ENCODE data around the gene MSS51.

Gene MSS51

GRCh38 chr10:73433538-73433867 is at the start of gene MSS51:
TSS of gene MSS51 (minus strand) at chr10:73433561. CDS start at chr10:73428284, 5,277 bp downstream.
- ATAC-seq: no peak
- no peak for DNase-seq
- no peaks in the 10 kb centered on the region for H3K27me3 Mint-ChIP-seq
- no peak within 1 kb of the TSS for H3K4me3 Mint-ChIP-seq
- H3K27ac Mint-ChIP-seq: no peak within 1 kb of the TSS
- peaks cover 13% of the 10 kb centered on the region for H3K36me3 Mint-ChIP-seq (ENCODE audit: low read depth)
- H3K9me3 Mint-ChIP-seq: no peaks in the 10 kb centered on the region
- H3K4me1 Mint-ChIP-seq: peaks cover 8% of the 10 kb centered on the region

- H3K36me3 Mint-ChIP-seq (ENCODE audit: low read depth): peaks cover 29% of the 10 kb centered on the region
- no peaks in the 10 kb centered on the region for H3K27me3 Mint-ChIP-seq
- H3K27ac Mint-ChIP-seq: no peak overlapping the region
- DNase-seq (no peak), ATAC-seq (peak; percentile 76)
- no peak overlapping the region for H3K4me3 Mint-ChIP-seq
- no peaks in the 10 kb centered on the region for H3K9me3 Mint-ChIP-seq
- H3K4me1 Mint-ChIP-seq: peaks cover 31% of the 10 kb centered on the region
Measured at GRCh38 chr10:73480158-73480557, 46.8 kb upstream of the MSS51 start.

- H3K27ac Mint-ChIP-seq: peak overlapping the region; percentile 56
- ATAC-seq: peak; percentile 72
- no peak for DNase-seq
- H3K4me1 Mint-ChIP-seq: peaks cover 31% of the 10 kb centered on the region
- H3K27me3 Mint-ChIP-seq: no peaks in the 10 kb centered on the region
- no peak overlapping the region for H3K4me3 Mint-ChIP-seq
- H3K36me3 Mint-ChIP-seq (ENCODE audit: low read depth): peaks cover 35% of the 10 kb centered on the region
- H3K9me3 Mint-ChIP-seq: no peaks in the 10 kb centered on the region
Measured at GRCh38 chr10:73478636-73479035, 45.3 kb upstream of the MSS51 start.

GRCh38 chr10:73471226-73471625 is 37.9 kb upstream of the MSS51 start:
- DNase-seq: no peak

DNA sequence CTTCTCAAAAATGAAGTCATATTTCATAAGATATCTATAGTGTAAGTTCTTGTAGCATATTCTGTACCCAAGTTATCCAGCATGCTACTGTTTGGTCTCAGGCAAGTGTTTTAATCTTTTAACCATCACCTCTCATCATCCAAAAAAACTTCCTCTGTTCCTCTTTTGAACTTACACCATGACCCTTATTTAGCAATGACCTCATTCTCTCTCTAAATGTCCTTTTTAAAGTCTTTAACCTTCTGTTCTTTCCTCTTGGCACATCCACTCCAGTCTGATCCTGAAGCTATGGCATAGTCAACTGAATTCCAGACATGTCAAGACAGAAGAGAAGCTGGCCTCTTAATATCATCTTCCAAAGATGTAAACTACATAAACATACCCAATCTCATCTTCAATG is 36.2 kb upstream of the MSS51 start:
- no peak for DNase-seq
- Mint-ChIP-seq H3K27me3 (no peaks in the 10 kb centered on the region), H3K4me3 (no peak overlapping the region), H3K4me1 (peaks cover 3% of the 10 kb centered on the region), H3K27ac (no peak overlapping the region), H3K36me3 (ENCODE audit: low read depth) (peaks cover 25% of the 10 kb centered on the region), H3K9me3 (no peaks in the 10 kb centered on the region)
- no peak for ATAC-seq

More at GRCh38 chr10:73471226-73471625, 37.9 kb upstream of the MSS51 start:
- Mint-ChIP-seq H3K27me3 (no peaks in the 10 kb centered on the region), H3K36me3 (ENCODE audit: low read depth) (peaks cover 22% of the 10 kb centered on the region), H3K9me3 (no peaks in the 10 kb centered on the region), H3K4me3 (no peak overlapping the region), H3K4me1 (peaks cover 3% of the 10 kb centered on the region), H3K27ac (no peak overlapping the region)
- no peak for ATAC-seq

GRCh38 chr10:73467206-73467605 is 33.8 kb upstream of the MSS51 start:
- Mint-ChIP-seq H3K4me3 (no peak overlapping the region), H3K4me1 (peaks cover 3% of the 10 kb centered on the region), H3K36me3 (ENCODE audit: low read depth) (peaks cover 30% of the 10 kb centered on the region), H3K27me3 (no peaks in the 10 kb centered on the region), H3K9me3 (no peaks in the 10 kb centered on the region), H3K27ac (no peak overlapping the region)
- ATAC-seq: no peak
- no peak for DNase-seq

GRCh38 chr10:73465978-73466726 is 32.8 kb upstream of the MSS51 start:
- Mint-ChIP-seq H3K27ac (no peak overlapping the region), H3K4me3 (no peak overlapping the region), H3K36me3 (ENCODE audit: low read depth) (peaks cover 28% of the 10 kb centered on the region), H3K9me3 (no peaks in the 10 kb centered on the region), H3K4me1 (peaks cover 3% of the 10 kb centered on the region), H3K27me3 (no peaks in the 10 kb centered on the region)
- no peak for ATAC-seq
- DNase-seq: no peak

DNA sequence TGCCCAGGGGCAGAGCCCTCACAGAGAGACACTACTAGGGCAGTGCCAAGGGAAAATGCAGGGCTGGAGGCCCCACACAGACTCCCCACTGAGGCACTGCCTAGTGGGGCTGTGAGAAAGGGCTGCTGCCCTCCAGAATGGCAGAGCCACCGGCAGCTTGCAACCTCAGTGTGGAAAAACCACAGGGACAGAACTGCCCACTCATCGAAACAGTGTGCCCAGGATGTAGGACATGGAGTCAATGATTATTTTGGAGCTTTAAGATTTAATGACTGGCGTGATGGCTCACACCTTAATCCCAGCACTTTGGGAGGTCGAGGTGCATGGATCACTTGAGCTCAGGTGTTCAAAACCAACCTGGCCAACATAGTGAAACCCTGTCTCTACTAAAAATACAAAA is 27.5 kb upstream of the MSS51 start:
- Mint-ChIP-seq H3K27ac (no peak overlapping the region), H3K4me3 (no peak overlapping the region), H3K36me3 (ENCODE audit: low read depth) (peaks cover 21% of the 10 kb centered on the region), H3K9me3 (no peaks in the 10 kb centered on the region), H3K27me3 (no peaks in the 10 kb centered on the region), H3K4me1 (no peaks in the 10 kb centered on the region)
- DNase-seq (no peak), ATAC-seq (no peak)

GRCh38 chr10:73459683-73460314 is 26.4 kb upstream of the MSS51 start:
- DNase-seq (no peak), ATAC-seq (no peak)
- Mint-ChIP-seq H3K4me3 (no peak overlapping the region), H3K36me3 (ENCODE audit: low read depth) (peaks cover 16% of the 10 kb centered on the region), H3K27ac (no peak overlapping the region), H3K9me3 (no peaks in the 10 kb centered on the region), H3K27me3 (no peaks in the 10 kb centered on the region), H3K4me1 (no peaks in the 10 kb centered on the region)

GRCh38 chr10:73456187-73456890 is 23.0 kb upstream of the MSS51 start:
- Mint-ChIP-seq H3K4me3 (no peak overlapping the region), H3K36me3 (ENCODE audit: low read depth) (peaks cover 17% of the 10 kb centered on the region), H3K27ac (no peak overlapping the region), H3K4me1 (no peaks in the 10 kb centered on the region), H3K9me3 (no peaks in the 10 kb centered on the region), H3K27me3 (no peaks in the 10 kb centered on the region)
- DNase-seq (no peak), ATAC-seq (no peak)

- ATAC-seq (no peak), DNase-seq (no peak)
- peaks cover 7% of the 10 kb centered on the region for H3K36me3 Mint-ChIP-seq (ENCODE audit: low read depth)
- no peaks in the 10 kb centered on the region for H3K27me3 Mint-ChIP-seq
- H3K27ac Mint-ChIP-seq: no peak overlapping the region
- no peak overlapping the region for H3K4me3 Mint-ChIP-seq
- no peaks in the 10 kb centered on the region for H3K9me3 Mint-ChIP-seq
- H3K4me1 Mint-ChIP-seq: no peaks in the 10 kb centered on the region
Measured at GRCh38 chr10:73449113-73449512, 15.8 kb upstream of the MSS51 start.

GRCh38 chr10:73448384-73448783 is 15.0 kb upstream of the MSS51 start:
- Mint-ChIP-seq H3K9me3 (no peaks in the 10 kb centered on the region), H3K27ac (no peak overlapping the region), H3K27me3 (no peaks in the 10 kb centered on the region), H3K4me3 (no peak overlapping the region), H3K36me3 (ENCODE audit: low read depth) (peaks cover 5% of the 10 kb centered on the region), H3K4me1 (no peaks in the 10 kb centered on the region)
- DNase-seq (no peak), ATAC-seq (no peak)

GRCh38 chr10:73446926-73447325 is 13.6 kb upstream of the MSS51 start:
- no peak overlapping the region for H3K4me3 Mint-ChIP-seq
- H3K36me3 Mint-ChIP-seq (ENCODE audit: low read depth): peaks cover 4% of the 10 kb centered on the region
- no peaks in the 10 kb centered on the region for H3K9me3 Mint-ChIP-seq
- ATAC-seq (no peak), DNase-seq (no peak)
- no peak overlapping the region for H3K27ac Mint-ChIP-seq
- no peaks in the 10 kb centered on the region for H3K27me3 Mint-ChIP-seq
- H3K4me1 Mint-ChIP-seq: no peaks in the 10 kb centered on the region

- ATAC-seq: no peak
- Mint-ChIP-seq H3K36me3 (ENCODE audit: low read depth) (peaks cover 6% of the 10 kb centered on the region), H3K4me1 (peaks cover 7% of the 10 kb centered on the region)
Measured at GRCh38 chr10:73444457-73444856, 11.1 kb upstream of the MSS51 start.

More at GRCh38 chr10:73444457-73444856, 11.1 kb upstream of the MSS51 start:
- no peak overlapping the region for H3K27ac Mint-ChIP-seq
- no peaks in the 10 kb centered on the region for H3K27me3 Mint-ChIP-seq
- H3K4me3 Mint-ChIP-seq: no peak overlapping the region
- H3K9me3 Mint-ChIP-seq: no peaks in the 10 kb centered on the region
- no peak for DNase-seq

Data from activated naive CD8-positive, alpha-beta T cell treated with anti-CD3 and anti-CD28 coated beads, Interleukin-2, amount 50 U/mL, for 24 hours (primary cell).